GM21737 (cell line): ENCODE data around the gene IL21.
"Not testable (repeated sequence)": the region's sequence is repeated elsewhere in the genome, so short reads cannot be mapped to it uniquely, and the experiment has no call there.

ENCODE experiments used
- ATAC-seq: cut with Tn5 transposase; IDR thresholded peaks from one replicate; pipeline ENCODE4 v1.9.1; 2021; ENCODE audit warnings: mild to moderate bottlenecking, moderate library complexity; ENCODE audit not compliant: unreplicated experiment

IL21 gene

GRCh38 chr4:122621016-122621507 lies at the start of gene IL21:
TSS of gene IL21 (minus strand) at chr4:122621066. CDS start at chr4:122621011, 55 bp downstream.
- ATAC-seq: no peak

GRCh38 chr4:122669911-122670738 lies 49.3 kb upstream of the IL21 start:
- no peak for ATAC-seq

GRCh38 chr4:122668241-122668640 lies 47.4 kb upstream of the IL21 start:
- ATAC-seq: no peak

- no peak for ATAC-seq
Measured at GRCh38 chr4:122666527-122667245, 45.8 kb upstream of the IL21 start.

- ATAC-seq: no peak
Measured at GRCh38 chr4:122665161-122665929, 44.5 kb upstream of the IL21 start.

- no peak for ATAC-seq
Measured at GRCh38 chr4:122663814-122664610, 43.1 kb upstream of the IL21 start.

GRCh38 chr4:122663291-122663690 lies 42.4 kb upstream of the IL21 start:
- no peak for ATAC-seq

GRCh38 chr4:122662701-122663100 lies 41.8 kb upstream of the IL21 start:
- no peak for ATAC-seq

GRCh38 chr4:122661176-122662160 lies 40.6 kb upstream of the IL21 start:
- ATAC-seq: no peak

- peak; percentile 88 for ATAC-seq
Measured at GRCh38 chr4:122658818-122659295, 38.0 kb upstream of the IL21 start.

- no peak for ATAC-seq
Measured at GRCh38 chr4:122658377-122658776, 37.5 kb upstream of the IL21 start.

- no peak for ATAC-seq
Measured at GRCh38 chr4:122657553-122657952, 36.7 kb upstream of the IL21 start.

GRCh38 chr4:122656583-122656982 lies 35.7 kb upstream of the IL21 start:
- not testable (repeated sequence) for ATAC-seq

GRCh38 chr4:122652379-122652778 lies 31.5 kb upstream of the IL21 start:
- ATAC-seq: no peak

- ATAC-seq: no peak
Measured at GRCh38 chr4:122650148-122650547, 29.3 kb upstream of the IL21 start.

GRCh38 chr4:122647656-122648055 lies 26.8 kb upstream of the IL21 start:
- ATAC-seq: no peak

- no peak for ATAC-seq
Measured at GRCh38 chr4:122643257-122643656, 22.4 kb upstream of the IL21 start.

GRCh38 chr4:122639181-122639580 lies 18.3 kb upstream of the IL21 start:
- ATAC-seq: no peak

- ATAC-seq: no peak
Measured at GRCh38 chr4:122636697-122637096, 15.8 kb upstream of the IL21 start.
